PC-3 (cell line): ENCODE results near the gene BDH1.

Source experiments
- CTCF ChIP-seq: fragments of 300-600 bp; sonication (generic); conservative IDR thresholded peaks from 2 replicates; pipeline ENCODE4 v1.5.1; 2017; ENCODE audit warnings: antibody characterized with exemption, low read depth, mild to moderate bottlenecking, low read length
- EZH2 ChIP-seq: fragments of 300-600 bp; sonication (generic); IDR thresholded peaks from one replicate; pipeline ENCODE4 v1.6.1; 2017; ENCODE audit warnings: antibody characterized with exemption, mild to moderate bottlenecking, low read length; ENCODE audit not compliant: unreplicated experiment
- EZH2phosphoT487 ChIP-seq: fragments of 300-600 bp; sonication (generic); IDR thresholded peaks from 2 replicates; pipeline ENCODE4 v1.6.1; 2018; ENCODE audit warnings: mild to moderate bottlenecking, antibody characterized with exemption, low read length, borderline replicate concordance

DNA sequence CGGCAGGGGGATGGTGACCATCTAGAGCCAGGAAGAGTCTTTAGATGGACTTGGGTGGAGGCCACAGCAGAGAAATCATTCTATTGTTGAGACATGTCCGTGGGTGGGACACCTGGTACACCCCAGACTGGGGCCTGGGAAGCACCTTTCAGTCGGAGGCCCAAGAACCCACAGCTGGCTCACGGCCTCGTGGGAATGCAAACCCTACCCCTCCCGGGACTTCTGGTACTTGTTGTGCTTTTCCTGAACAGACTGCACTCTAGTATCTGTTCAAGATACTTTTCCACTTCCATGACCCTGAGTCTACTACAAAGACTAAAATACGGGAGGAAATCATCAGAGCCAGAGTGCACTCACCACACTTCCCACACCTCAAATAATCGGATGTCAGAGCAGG is 60.7 kb downstream of the BDH1 start:
- TF ChIP-seq EZH2, result no peak
- no peak for TF ChIP-seq EZH2phosphoT487
- TF ChIP-seq CTCF, result no peak
